CD4-positive, alpha-beta memory T cell (primary cell): ENCODE measurements around the gene AKT3. TPM values are rescaled to one million over a fixed set of nuclear protein-coding genes. Genes with fewer than 3 reads are reported as not detected.
A peak's percentile ranks its signal among the peaks of the same experiment; 100 is the strongest.

Source experiments
- CTCF ChIA-PET: fragments of 350-600 bp; sonication (Branson Sonifier 250); formaldehyde crosslinking; loops from one replicate; lab custom pipeline; 2021; ENCODE audit warnings: inconsistent platforms; ENCODE audit not compliant: partially characterized antibody; lab: Charles Lee
- POLR2A ChIA-PET: fragments of 350-600 bp; sonication (Branson Sonifier 250); formaldehyde crosslinking; loops from one replicate; lab custom pipeline; 2021; ENCODE audit not compliant: partially characterized antibody; lab: Charles Lee
- DNase-seq, 5 donors: peaks; one replicate each; pipeline versions ENCODE4 v3.0.0 to v3.0.0-alpha.2; 2020 to 2022; ENCODE audit warnings: mixed read lengths in 1 of 5
- H3K27ac ChIP-seq: one replicate; pipeline ENCODE4 v1.7.0; 2013; ENCODE audit warnings: low read depth, low read length
- H3K27me3 ChIP-seq: 2 replicates; pipeline ENCODE4 v1.7.0; 2013; ENCODE audit warnings: mild to moderate bottlenecking, low read length, moderate library complexity; ENCODE audit not compliant: insufficient read depth
- H3K36me3 ChIP-seq: 2 replicates; pipeline ENCODE4 v1.7.0; 2013; ENCODE audit warnings: mild to moderate bottlenecking, low read length, moderate library complexity; ENCODE audit not compliant: insufficient read depth
- H3K4me1 ChIP-seq: 2 replicates; pipeline ENCODE4 v1.7.0; 2013; ENCODE audit warnings: mild to moderate bottlenecking, low read length, moderate library complexity; ENCODE audit not compliant: insufficient read depth
- H3K4me3 ChIP-seq, 2 donors: one replicate each; pipeline ENCODE4 v1.7.0; 2013; ENCODE audit warnings: low read length in 2 of 2, mild to moderate bottlenecking in 1 of 2
- H3K9me3 ChIP-seq, 2 donors: one replicate each; pipeline ENCODE4 v1.7.0; 2013; ENCODE audit warnings: low read length in 2 of 2, control low read depth in 1 of 2; ENCODE audit not compliant: control insufficient read depth in 1 of 2
- H3K27ac Mint-ChIP-seq, 7 donors: one replicate each; pipeline ENCODE4 v1.8.0; 2020 to 2021; ENCODE audit warnings: mixed read lengths in 7 of 7, mild to moderate bottlenecking in 6 of 7, inconsistent platforms in 3 of 7, moderate library complexity in 3 of 7
- H3K27me3 Mint-ChIP-seq, 2 donors: one replicate each; pipeline ENCODE4 v1.8.0; 2020 to 2021; ENCODE audit warnings: mixed read lengths in 2 of 2
- H3K36me3 Mint-ChIP-seq, 2 donors: one replicate each; pipeline ENCODE4 v1.8.0; 2020 to 2021; ENCODE audit warnings: mixed read lengths in 2 of 2, inconsistent platforms in 1 of 2, mild to moderate bottlenecking in 1 of 2
- H3K4me1 Mint-ChIP-seq, 4 donors: one replicate each; pipeline ENCODE4 v1.8.0; 2020 to 2021; ENCODE audit warnings: mixed read lengths in 4 of 4, mild to moderate bottlenecking in 1 of 4
- H3K4me3 Mint-ChIP-seq, 8 donors: one replicate each; pipeline ENCODE4 v1.8.0; 2020 to 2021; ENCODE audit warnings: mixed read lengths in 8 of 8, mild to moderate bottlenecking in 7 of 8, moderate library complexity in 6 of 8, inconsistent platforms in 3 of 8
- H3K9me3 Mint-ChIP-seq, 8 donors: one replicate each; pipeline ENCODE4 v1.8.0; 2020 to 2021; ENCODE audit warnings: mixed read lengths in 8 of 8, mild to moderate bottlenecking in 5 of 8, inconsistent platforms in 3 of 8, moderate library complexity in 1 of 8
- intact Hi-C: fragments of 100-400 bp; cut with micrococcal nuclease; formaldehyde crosslinking; loops from one replicate; pipeline ENCODE4 v1.15.1; 2023
- polyA plus RNA-seq, 2 donors: library from polyadenylated mRNA; unstranded; fragments of 300-500 nt; fragmentation: Illumina TruSeq; gene quantifications; one replicate each; pipeline ENCODE4 v1.2.3, GENCODE V29; 2021
- total RNA-seq, 2 experiments: library from RNA; stranded (reverse); gene quantifications; one replicate each; pipeline ENCODE4 v1.2.3, GENCODE V29; 2021

AKT3 gene
- total and polyA plus RNA-seq, 4 experiments from 2014 or later: 0.56 to 152 (median 77.1) TPM

GRCh38 chr1:243727503-243728203 is 122.4 kb downstream of the AKT3 start:
- no peak overlapping the region for H3K4me3 ChIP-seq
- no peaks in the 10 kb centered on the region for H3K27me3 Mint-ChIP-seq

GRCh38 chr1:243726806-243727502 is 123.1 kb downstream of the AKT3 start:
- CTCF ChIA-PET: no interaction called here
- Mint-ChIP-seq H3K27ac (peak overlapping the region in 2 of 7 donors; percentile 73 to 78), H3K4me1 (peaks cover 40 to 71% (median 45%) of the 10 kb centered on the region in 4 donors)

More at GRCh38 chr1:243727503-243728203, 122.4 kb downstream of the AKT3 start:
- no peaks in the 10 kb centered on the region for H3K27me3 ChIP-seq
- DNase-seq: no peak
- no peaks in the 10 kb centered on the region for H3K9me3 ChIP-seq
- peak overlapping the region in 1 of 7 donors; percentile 10 for H3K27ac Mint-ChIP-seq
- H3K36me3 ChIP-seq: no peaks in the 10 kb centered on the region
- H3K9me3 Mint-ChIP-seq: peaks cover 0 to 2% (median 0%) of the 10 kb centered on the region in 8 donors
- no peaks in the 10 kb centered on the region for H3K4me1 ChIP-seq
- ChIA-PET POLR2A (no interaction called here), CTCF (no interaction called here)
- no peak overlapping the region for H3K27ac ChIP-seq
- peaks cover 41 to 73% (median 46%) of the 10 kb centered on the region in 4 donors for H3K4me1 Mint-ChIP-seq
- H3K4me3 Mint-ChIP-seq: no peak overlapping the region
- peaks cover 16 to 24% of the 10 kb centered on the region in 2 donors for H3K36me3 Mint-ChIP-seq
- intact Hi-C loops: no loop called here

GRCh38 chr1:243725846-243726245 is 124.2 kb downstream of the AKT3 start:
- H3K27me3 Mint-ChIP-seq: no peaks in the 10 kb centered on the region
- peaks cover 38 to 72% (median 45%) of the 10 kb centered on the region in 4 donors for H3K4me1 Mint-ChIP-seq
- Histone ChIP-seq H3K36me3 (no peaks in the 10 kb centered on the region), H3K4me3 (no peak overlapping the region), H3K4me1 (no peaks in the 10 kb centered on the region), H3K27ac (no peak overlapping the region), H3K9me3 (no peaks in the 10 kb centered on the region), H3K27me3 (no peaks in the 10 kb centered on the region)
- no peak for DNase-seq
- intact Hi-C loops: no loop called here
- ChIA-PET POLR2A (no interaction called here), CTCF (no interaction called here)
- H3K9me3 Mint-ChIP-seq: peaks cover 0 to 2% (median 0%) of the 10 kb centered on the region in 8 donors
- no peak overlapping the region for H3K27ac Mint-ChIP-seq
- peaks cover 10 to 17% of the 10 kb centered on the region in 2 donors for H3K36me3 Mint-ChIP-seq
- H3K4me3 Mint-ChIP-seq: no peak overlapping the region

More at GRCh38 chr1:243726806-243727502, 123.1 kb downstream of the AKT3 start:
- Histone ChIP-seq H3K4me3 (no peak overlapping the region), H3K4me1 (no peaks in the 10 kb centered on the region), H3K27ac (no peak overlapping the region), H3K9me3 (no peaks in the 10 kb centered on the region), H3K36me3 (no peaks in the 10 kb centered on the region), H3K27me3 (no peaks in the 10 kb centered on the region)
- Mint-ChIP-seq H3K4me3 (no peak overlapping the region), H3K36me3 (peaks cover 11 to 20% of the 10 kb centered on the region in 2 donors), H3K27me3 (no peaks in the 10 kb centered on the region), H3K9me3 (peaks cover 0 to 2% (median 0%) of the 10 kb centered on the region in 8 donors)
- POLR2A ChIA-PET: no interaction called here
- intact Hi-C loops: no loop called here
- DNase-seq: no peak

- peaks cover 42 to 71% (median 47%) of the 10 kb centered on the region in 4 donors for H3K4me1 Mint-ChIP-seq
- intact Hi-C loops: no loop called here
- H3K4me3 Mint-ChIP-seq: no peak overlapping the region
- Histone ChIP-seq H3K4me1 (no peaks in the 10 kb centered on the region), H3K9me3 (no peaks in the 10 kb centered on the region), H3K27ac (no peak overlapping the region), H3K27me3 (no peaks in the 10 kb centered on the region), H3K36me3 (no peaks in the 10 kb centered on the region), H3K4me3 (no peak overlapping the region)
- no peaks in the 10 kb centered on the region for H3K27me3 Mint-ChIP-seq
- peaks cover 0 to 2% (median 0%) of the 10 kb centered on the region in 8 donors for H3K9me3 Mint-ChIP-seq
- ChIA-PET CTCF (no interaction called here), POLR2A (interaction anchor here (0.6 kb wide), 1 partner anchor 47 kb away, joined by 3 read pairs; no protein-coding TSS in a partner anchor)
- DNase-seq: no peak
- peaks cover 11 to 14% of the 10 kb centered on the region in 2 donors for H3K36me3 Mint-ChIP-seq
- peak overlapping the region in 3 of 7 donors; percentile 11 to 49 (median 48) for H3K27ac Mint-ChIP-seq
Measured at GRCh38 chr1:243725075-243725474, 125.0 kb downstream of the AKT3 start.

GRCh38 chr1:243723458-243724043 is 126.5 kb downstream of the AKT3 start:
- H3K27me3 ChIP-seq: no peaks in the 10 kb centered on the region
- no peaks in the 10 kb centered on the region for H3K9me3 Mint-ChIP-seq
- CTCF ChIA-PET: no interaction called here
- peaks cover 7 to 14% of the 10 kb centered on the region in 2 donors for H3K36me3 Mint-ChIP-seq
- H3K4me1 Mint-ChIP-seq: peaks cover 43 to 68% (median 46%) of the 10 kb centered on the region in 4 donors
- no peaks in the 10 kb centered on the region for H3K4me1 ChIP-seq
- H3K9me3 ChIP-seq: no peaks in the 10 kb centered on the region
- POLR2A ChIA-PET: no interaction called here
- H3K27ac Mint-ChIP-seq: no peak overlapping the region
- intact Hi-C loops: no loop called here
- no peaks in the 10 kb centered on the region for H3K27me3 Mint-ChIP-seq
- no peak overlapping the region for H3K4me3 Mint-ChIP-seq
- H3K27ac ChIP-seq: no peak overlapping the region
- no peaks in the 10 kb centered on the region for H3K36me3 ChIP-seq
- no peak overlapping the region for H3K4me3 ChIP-seq
- no peak for DNase-seq

GRCh38 chr1:243723050-243723449 is 127.0 kb downstream of the AKT3 start:
- Mint-ChIP-seq H3K4me1 (peaks cover 39 to 65% (median 46%) of the 10 kb centered on the region in 4 donors), H3K4me3 (peak overlapping the region in 1 of 8 donors; percentile 2), H3K9me3 (no peaks in the 10 kb centered on the region), H3K36me3 (peaks cover 7 to 14% of the 10 kb centered on the region in 2 donors), H3K27me3 (no peaks in the 10 kb centered on the region), H3K27ac (no peak overlapping the region)
- Histone ChIP-seq H3K4me1 (no peaks in the 10 kb centered on the region), H3K4me3 (no peak overlapping the region), H3K36me3 (no peaks in the 10 kb centered on the region), H3K27ac (no peak overlapping the region), H3K27me3 (no peaks in the 10 kb centered on the region), H3K9me3 (no peaks in the 10 kb centered on the region)
- intact Hi-C loops: no loop called here
- ChIA-PET CTCF (interaction anchor here (0.6 kb wide), 1 partner anchor 63 kb away, joined by 3 read pairs; no protein-coding TSS in a partner anchor), POLR2A (no interaction called here)
- no peak for DNase-seq

- Mint-ChIP-seq H3K27ac (peak overlapping the region in 1 of 7 donors; percentile 32), H3K36me3 (peaks cover 3 to 14% of the 10 kb centered on the region in 2 donors), H3K9me3 (no peaks in the 10 kb centered on the region), H3K27me3 (no peaks in the 10 kb centered on the region), H3K4me3 (no peak overlapping the region), H3K4me1 (peaks cover 35 to 58% (median 50%) of the 10 kb centered on the region in 4 donors)
- CTCF ChIA-PET: no interaction called here
- H3K36me3 ChIP-seq: no peaks in the 10 kb centered on the region
- no peak overlapping the region for H3K27ac ChIP-seq
- no peak overlapping the region for H3K4me3 ChIP-seq
- H3K9me3 ChIP-seq: no peaks in the 10 kb centered on the region
- no peaks in the 10 kb centered on the region for H3K27me3 ChIP-seq
- intact Hi-C loops: no loop called here
- no peaks in the 10 kb centered on the region for H3K4me1 ChIP-seq
- DNase-seq: no peak
- POLR2A ChIA-PET: no interaction called here
Measured at GRCh38 chr1:243719476-243719875, 130.6 kb downstream of the AKT3 start.
